Measurements from ENCODE around the gene BCL11A. TPM values are rescaled to one million over a fixed set of nuclear protein-coding genes. Genes with fewer than 3 reads are reported as not detected.

The BCL11A gene
- total and polyA plus RNA-seq, 2 donors from 2014 or later = 1.4 to 8.7 TPM

- no peaks in the 10 kb centered on the region for H3K4me1 ChIP-seq (ENCODE audit: control insufficient read depth in 2 of 3, insufficient read depth in 2 of 3, low read depth in 1 of 3, low read length in 3 of 3)
- H3K9me3 ChIP-seq (ENCODE audit: control insufficient read depth in 2 of 3, insufficient read depth in 1 of 3, low read length in 3 of 3) = no peaks in the 10 kb centered on the region
- H3K36me3 ChIP-seq (ENCODE audit: control insufficient read depth in 2 of 3, insufficient read depth in 3 of 3, low read length in 3 of 3) = no peaks in the 10 kb centered on the region
- no peak overlapping the region for H3K4me3 ChIP-seq (ENCODE audit: low read length in 3 of 3)
- H3K27ac ChIP-seq (ENCODE audit: low read depth in 2 of 2, low read length in 2 of 2) = no peak overlapping the region
- intact Hi-C loops (cut with DNase I) = no loop called here
- DNase-seq = no peak
- TF ChIP-seq, protein P1, sequence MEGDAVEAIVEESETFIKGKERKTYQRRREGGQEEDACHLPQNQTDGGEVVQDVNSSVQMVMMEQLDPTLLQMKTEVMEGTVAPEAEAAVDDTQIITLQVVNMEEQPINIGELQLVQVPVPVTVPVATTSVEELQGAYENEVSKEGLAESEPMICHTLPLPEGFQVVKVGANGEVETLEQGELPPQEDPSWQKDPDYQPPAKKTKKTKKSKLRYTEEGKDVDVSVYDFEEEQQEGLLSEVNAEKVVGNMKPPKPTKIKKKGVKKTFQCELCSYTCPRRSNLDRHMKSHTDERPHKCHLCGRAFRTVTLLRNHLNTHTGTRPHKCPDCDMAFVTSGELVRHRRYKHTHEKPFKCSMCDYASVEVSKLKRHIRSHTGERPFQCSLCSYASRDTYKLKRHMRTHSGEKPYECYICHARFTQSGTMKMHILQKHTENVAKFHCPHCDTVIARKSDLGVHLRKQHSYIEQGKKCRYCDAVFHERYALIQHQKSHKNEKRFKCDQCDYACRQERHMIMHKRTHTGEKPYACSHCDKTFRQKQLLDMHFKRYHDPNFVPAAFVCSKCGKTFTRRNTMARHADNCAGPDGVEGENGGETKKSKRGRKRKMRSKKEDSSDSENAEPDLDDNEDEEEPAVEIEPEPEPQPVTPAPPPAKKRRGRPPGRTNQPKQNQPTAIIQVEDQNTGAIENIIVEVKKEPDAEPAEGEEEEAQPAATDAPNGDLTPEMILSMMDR (IDR thresholded peaks at IDR 0.05; ENCODE audit: borderline replicate concordance, extremely low read depth, insufficient read depth) = no peak
- no peak overlapping the region for H3K9ac ChIP-seq (ENCODE audit: low read length in 3 of 3)
- no peak for FAIRE-seq
- peaks cover 45% of the 10 kb centered on the region for H3K27me3 ChIP-seq (ENCODE audit: control insufficient read depth, insufficient read depth, low read length)
These were observed 7.5 kb upstream of the BCL11A start for GRCh38 chr2:60560734-60561644.

DNA sequence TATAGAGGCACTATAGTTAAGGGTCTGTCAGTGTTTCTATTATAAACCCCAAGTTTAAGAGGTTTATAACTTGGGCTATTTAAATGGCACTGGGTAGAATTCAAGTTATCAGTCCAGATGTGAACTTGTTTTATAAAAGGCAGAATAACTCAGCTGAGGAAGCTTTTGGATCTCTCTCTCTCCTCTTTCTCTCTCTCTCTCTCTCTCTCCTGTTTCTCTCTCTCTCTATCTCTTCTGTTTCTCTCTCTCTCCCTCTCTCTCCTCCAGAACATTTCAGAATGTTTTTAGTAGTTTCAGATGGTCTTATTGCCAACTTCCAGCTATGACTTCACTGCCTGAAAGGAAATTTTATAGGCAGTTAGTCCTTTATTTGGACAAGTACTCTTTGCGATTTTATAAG, 6.4 kb upstream of the BCL11A start:
- Histone ChIP-seq H3K4me3 (ENCODE audit: low read length in 3 of 3) (no peak overlapping the region), H3K4me1 (ENCODE audit: control insufficient read depth in 2 of 3, insufficient read depth in 2 of 3, low read depth in 1 of 3, low read length in 3 of 3) (peaks cover 0 to 2% (median 0%) of the 10 kb centered on the region in 3 donors), H3K9me3 (ENCODE audit: control insufficient read depth in 2 of 3, insufficient read depth in 1 of 3, low read length in 3 of 3) (no peaks in the 10 kb centered on the region), H3K27me3 (ENCODE audit: control insufficient read depth, insufficient read depth, low read length) (peaks cover 39% of the 10 kb centered on the region), H3K27ac (ENCODE audit: low read depth in 2 of 2, low read length in 2 of 2) (no peak overlapping the region), H3K9ac (ENCODE audit: low read length in 3 of 3) (no peak overlapping the region), H3K36me3 (ENCODE audit: control insufficient read depth in 2 of 3, insufficient read depth in 3 of 3, low read length in 3 of 3) (no peaks in the 10 kb centered on the region)
- TF ChIP-seq, protein P1 (IDR thresholded peaks at IDR 0.05; ENCODE audit: borderline replicate concordance, extremely low read depth, insufficient read depth) = no peak
- intact Hi-C loops (cut with DNase I) = no loop called here
- no peak for DNase-seq
- FAIRE-seq = no peak

- Histone ChIP-seq H3K27ac (ENCODE audit: low read depth in 2 of 2, low read length in 2 of 2) (no peak overlapping the region), H3K9me3 (ENCODE audit: control insufficient read depth in 2 of 3, insufficient read depth in 1 of 3, low read length in 3 of 3) (no peaks in the 10 kb centered on the region), H3K9ac (ENCODE audit: low read length in 3 of 3) (no peak overlapping the region), H3K4me3 (ENCODE audit: low read length in 3 of 3) (no peak overlapping the region), H3K27me3 (ENCODE audit: control insufficient read depth, insufficient read depth, low read length) (peaks cover 31% of the 10 kb centered on the region), H3K36me3 (ENCODE audit: control insufficient read depth in 2 of 3, insufficient read depth in 3 of 3, low read length in 3 of 3) (no peaks in the 10 kb centered on the region), H3K4me1 (ENCODE audit: control insufficient read depth in 2 of 3, insufficient read depth in 2 of 3, low read depth in 1 of 3, low read length in 3 of 3) (peaks cover 0 to 3% (median 2%) of the 10 kb centered on the region in 3 donors)
- no peak for FAIRE-seq
- intact Hi-C loops (cut with DNase I) = no loop called here
- TF ChIP-seq, protein P1 (IDR thresholded peaks at IDR 0.05; ENCODE audit: borderline replicate concordance, extremely low read depth, insufficient read depth) = no peak
- DNase-seq = no peak
These were observed 5.1 kb upstream of the BCL11A start for GRCh38 chr2:60558536-60558935.

Data from kidney (tissue), 14 donors.